Skin of body (tissue), 3 donors: ENCODE measurements around the gene MFN2. TPM values are rescaled to one million over a fixed set of nuclear protein-coding genes. Genes with fewer than 3 reads are reported as not detected.

ENCODE experiments used
- DNase-seq: peaks from one replicate; lab custom pipeline; 2025; lab: John Stamatoyannopoulos, UW
- small RNA-seq: library from RNA; depleted of rRNA; stranded (forward); fragments of <200 nt; gene quantifications from one replicate; pipeline ENCODE3, GENCODE V24; 2014; ENCODE audit warnings: low replicate concordance
- total RNA-seq: library from RNA; depleted of rRNA; stranded (reverse); fragments of >200 nt; gene quantifications from one replicate; pipeline ENCODE4 v1.2.3, GENCODE V29; 2014

Gene MFN2
- total RNA-seq, 1 donor from 2014 or later, result 30.7 TPM

GRCh38 chr1:12047120-12047876 is 67.1 kb downstream of the MFN2 start:
- DNase-seq, result no peak

GRCh38 chr1:12048372-12048771 is 68.1 kb downstream of the MFN2 start:
- no peak for DNase-seq

DNA sequence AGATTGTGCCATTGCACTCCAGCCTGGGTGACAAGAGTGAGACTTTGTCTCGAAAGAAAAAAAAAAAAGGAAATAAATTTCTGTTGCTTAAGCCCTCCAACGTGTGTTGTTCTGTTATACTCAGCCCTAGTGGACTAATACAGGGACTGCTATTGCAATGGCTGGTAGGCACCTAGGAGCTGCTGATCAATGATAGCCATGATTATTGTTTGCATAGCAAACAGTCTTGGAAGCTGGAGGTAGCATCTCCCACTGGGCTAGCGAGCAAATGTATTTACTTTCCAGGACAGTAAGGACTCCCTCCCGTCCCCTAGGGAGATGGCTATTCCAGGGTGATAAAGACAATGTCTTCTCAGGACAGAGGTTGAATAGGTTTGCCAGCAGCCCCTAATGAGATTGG is 69.4 kb downstream of the MFN2 start:
- no peak for DNase-seq

- no peak for DNase-seq
Observed at GRCh38 chr1:12051361-12051760, 71.1 kb downstream of the MFN2 start.

DNA sequence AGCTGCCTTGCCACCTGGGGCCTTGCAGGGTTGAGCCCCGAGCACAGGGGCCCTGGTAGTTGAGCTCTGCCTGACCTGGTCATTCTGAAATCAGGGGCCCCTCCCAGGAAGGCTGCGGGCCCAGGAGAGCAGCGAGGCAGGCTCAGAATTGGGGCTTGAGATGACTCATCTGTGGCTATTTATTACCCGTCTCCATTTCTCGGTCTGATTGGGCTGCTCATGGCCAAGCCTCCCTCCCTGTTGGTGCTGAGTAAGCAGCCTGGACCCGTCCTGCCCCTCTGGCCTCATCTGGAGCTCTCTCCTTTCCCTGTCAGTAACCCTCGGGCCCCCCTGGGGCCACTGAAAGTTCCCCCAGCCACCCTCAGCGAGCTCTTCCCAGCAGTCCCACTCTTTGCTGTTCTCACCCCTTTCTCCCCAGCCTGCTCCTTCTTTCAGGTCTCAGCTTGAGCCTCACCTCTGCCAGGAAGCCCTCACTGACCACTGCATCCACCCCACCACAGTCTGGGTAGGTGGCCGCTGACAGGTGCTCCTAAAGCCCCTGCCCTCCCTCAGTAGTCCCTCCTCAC is 71.8 kb downstream of the MFN2 start:
- DNase-seq, result peak; percentile 14

GRCh38 chr1:12052997-12053686 is 72.9 kb downstream of the MFN2 start:
- no peak for DNase-seq

- DNase-seq, result no peak
Observed at GRCh38 chr1:12053752-12054548, 73.7 kb downstream of the MFN2 start.

DNA sequence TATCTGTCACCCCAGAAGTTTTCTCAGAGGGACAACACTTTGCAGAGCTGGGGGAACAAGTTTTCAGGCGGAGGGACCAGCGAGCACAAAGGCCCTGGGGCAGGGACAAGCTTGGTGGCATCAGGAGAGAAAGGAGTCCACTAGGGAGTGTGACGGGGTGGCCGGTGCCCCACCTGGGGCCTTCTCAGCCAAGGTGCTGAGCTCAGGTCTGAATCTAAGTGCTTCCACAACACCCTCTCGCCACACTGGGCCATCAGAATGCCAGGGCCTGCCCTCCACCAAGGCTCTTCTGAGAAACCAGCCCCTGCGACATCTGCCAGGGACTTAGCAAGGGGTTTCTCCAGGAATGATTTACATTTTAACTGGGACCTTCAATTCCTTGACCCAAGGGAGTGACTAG is 75.0 kb downstream of the MFN2 start:
- no peak for DNase-seq

DNA sequence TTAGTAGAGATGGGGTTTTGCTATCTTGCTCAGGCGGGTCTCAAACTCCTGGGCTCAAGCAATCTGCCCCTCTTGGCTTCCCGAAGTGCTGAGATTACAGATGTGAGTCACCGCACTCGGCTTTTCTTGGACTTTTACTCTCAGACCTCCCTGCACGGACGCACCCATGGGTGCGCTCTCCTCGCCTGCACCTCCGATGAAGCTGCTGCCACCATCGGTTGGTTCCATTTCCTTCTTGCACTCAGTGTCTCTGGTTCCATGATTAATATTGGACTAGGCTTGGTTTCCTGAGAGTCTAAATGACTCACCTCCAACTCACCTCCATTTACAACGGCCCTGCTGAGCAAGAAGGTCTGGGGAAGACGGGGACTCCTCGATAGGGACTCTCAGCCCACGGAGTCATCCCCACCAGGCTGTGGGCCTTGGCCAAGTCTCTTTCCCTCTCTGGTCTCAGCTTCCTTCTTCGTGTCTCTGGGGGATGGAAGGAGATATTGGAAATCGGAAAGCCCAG is 76.1 kb downstream of the MFN2 start:
- DNase-seq, result no peak

DNA sequence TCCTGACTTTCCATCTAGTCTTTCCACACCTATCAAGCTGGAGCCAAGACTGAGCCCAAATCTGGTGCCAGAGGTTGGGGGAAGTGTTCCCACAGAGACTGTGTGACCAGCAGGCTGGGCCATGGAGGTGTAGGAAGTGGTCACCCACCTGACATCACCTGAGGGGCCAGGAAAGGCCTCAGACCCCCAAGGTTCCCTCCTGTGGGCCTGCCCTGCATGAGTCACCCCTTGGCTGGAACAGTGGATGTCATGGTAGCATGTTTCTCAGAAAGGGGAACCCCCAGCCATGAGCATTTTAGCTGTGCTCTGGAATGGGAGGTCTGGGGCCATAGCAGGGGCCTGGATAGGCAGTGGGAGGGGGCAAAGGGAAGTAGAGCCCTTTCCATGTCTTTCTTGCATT is 77.1 kb downstream of the MFN2 start:
- DNase-seq, result no peak

- DNase-seq, result no peak
Observed at GRCh38 chr1:12057940-12058687, 77.9 kb downstream of the MFN2 start.

DNA sequence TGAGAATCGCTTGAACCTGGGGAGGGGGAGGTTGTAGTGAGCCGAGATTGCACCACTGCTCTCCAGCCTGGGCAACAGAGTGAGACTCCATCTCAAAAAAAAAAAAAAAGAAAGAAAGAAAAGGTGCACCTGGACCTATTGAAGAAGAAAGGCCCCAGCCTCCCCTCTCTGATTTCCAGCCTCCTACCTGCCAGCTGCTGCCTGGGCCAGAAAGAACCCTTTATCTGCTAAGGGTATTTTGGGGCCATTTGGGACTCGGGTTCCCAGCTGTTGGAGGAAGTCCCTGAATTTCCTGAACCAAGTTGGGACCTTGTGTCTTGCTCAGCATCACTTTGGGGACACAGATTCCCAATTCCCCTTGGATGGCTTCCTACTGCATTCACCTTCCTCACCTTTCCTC is 79.0 kb downstream of the MFN2 start:
- DNase-seq, result no peak

DNA sequence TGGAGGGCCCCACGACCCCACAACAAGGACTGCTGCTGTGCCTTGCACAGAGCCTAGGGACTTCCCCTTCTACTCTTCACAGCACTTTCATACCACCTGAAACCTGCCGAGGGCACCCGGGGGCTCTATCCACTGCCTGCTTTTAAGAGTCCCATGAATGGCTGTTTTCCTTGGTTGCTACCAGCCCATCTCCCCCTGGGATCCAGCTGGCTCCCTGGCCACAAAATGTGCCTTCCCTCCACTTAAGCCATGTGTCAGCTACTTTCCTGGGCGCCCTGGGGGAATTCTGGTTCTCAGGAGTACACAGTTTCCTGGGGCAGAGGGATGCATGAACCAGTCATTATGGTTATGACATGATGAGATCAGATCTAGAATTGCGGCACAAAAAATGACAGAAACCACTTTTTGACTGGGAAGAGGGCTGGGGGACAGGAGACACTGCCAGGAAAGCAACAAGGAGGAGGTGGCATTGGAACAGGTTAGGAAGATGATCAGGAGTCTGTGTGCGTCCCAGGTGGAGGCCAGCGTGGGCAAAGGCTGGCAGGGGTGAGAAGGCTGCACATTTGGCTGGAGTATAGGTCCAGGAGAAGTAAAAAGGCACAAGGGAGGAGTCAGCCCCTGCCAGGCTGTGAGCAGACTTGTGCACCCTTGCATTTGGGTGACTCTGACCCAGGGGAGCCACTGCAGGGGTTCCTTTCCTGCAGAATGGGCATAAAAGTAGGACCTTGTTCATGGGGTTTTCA is 79.6 kb downstream of the MFN2 start:
- no peak for DNase-seq

GRCh38 chr1:12060500-12060899 is 80.3 kb downstream of the MFN2 start:
- no peak for DNase-seq

Small RNA genes lying within 50 kb of the gene (small RNA-seq; reads per million reads assigned to genes)
- gene AL096840.1 (not detected), gene MIR6729 (not detected), gene RF00019 (not detected), gene RN7SL649P (not detected)

Other genes starting within 250 kb of the MFN2 start
- gene AGTRAP, start 244.3 kb upstream of the MFN2 start, total RNA-seq, result 15.7 TPM
- 0.69 TPM for gene C1orf167, start 218.3 kb upstream of the MFN2 start, total RNA-seq
- gene MTHFR, start 174.5 kb upstream of the MFN2 start, total RNA-seq, result 22.5 TPM
- gene CLCN6, start 174.3 kb upstream of the MFN2 start, total RNA-seq, result 9.4 TPM
- 1.3 TPM for gene NPPA, start 132.7 kb upstream of the MFN2 start, total RNA-seq
- not detected for gene NPPB, start 121.5 kb upstream of the MFN2 start, total RNA-seq
- gene KIAA2013, start 54.0 kb upstream of the MFN2 start, total RNA-seq, result 17.6 TPM
- gene PLOD1, start 45.7 kb upstream of the MFN2 start, total RNA-seq, result 72.6 TPM
- gene MIIP, start 39.1 kb downstream of the MFN2 start, total RNA-seq, result 10.7 TPM
- 0.10 TPM for gene TNFRSF8, start 82.9 kb downstream of the MFN2 start, total RNA-seq
- gene TNFRSF1B, start 186.5 kb downstream of the MFN2 start, total RNA-seq, result 12.5 TPM
- gene VPS13D, start 249.6 kb downstream of the MFN2 start, total RNA-seq, result 63.3 TPM